K562 (cell line): ENCODE measurements around the gene NPAS3. TPM values are rescaled to one million over a fixed set of nuclear protein-coding genes. Genes with fewer than 3 reads are reported as not detected.

Source experiments
- ATAC-seq: fragments of 200-7000 bp; cut with Tn5 transposase; 3 replicates; pipeline ENCODE4 v1.9.1; 2020; ENCODE audit warnings: moderate library complexity
- BruUV-seq: library from RNA; stranded (reverse); fragments of 400-500 nt; replicated peaks from 2 replicates; lab custom pipeline; 2021; lab: Mats Ljungman, UMichigan
- CTCF ChIA-PET: fragments of 300-600 bp; formaldehyde crosslinking; extraction: SDS; loops from one replicate; lab custom pipeline; 2021; ENCODE audit warnings: low intra/inter-chr PET ratio; lab: Yijun Ruan, JAX
- POLR2A ChIA-PET: fragments of 300-600, 350-650 bp; sonication (Branson Sonifier 250); formaldehyde crosslinking; extraction: SDS; loops from one replicate; lab custom pipeline; 2021; ENCODE audit warnings: antibody characterized with exemption, inconsistent platforms; lab: Yijun Ruan, JAX
- DNase-seq, 4 experiments: peaks; one replicate each; pipeline versions ENCODE4 v3.0.0 to v3.0.0-alpha.2; 2011 to 2018; ENCODE audit warnings: low spot score in 3 of 4, mixed read lengths in 3 of 4; ENCODE audit errors: extremely low read depth in 1 of 4
- FAIRE-seq: peaks from 2 replicates; lab custom pipeline; 2011; peaks lifted over from hg19 to GRCh38; lab: Jason Lieb, UNC
- H2AFZ ChIP-seq: 2 replicates; pipeline ENCODE4 v1.6.0; 2011; ENCODE audit warnings: low read depth, low read length, control low read depth, inconsistent platforms
- H3K27ac ChIP-seq: fragments of 200-600 bp; 3 replicates; pipeline ENCODE4 v1.8.0; 2011; ENCODE audit warnings: low read depth, mild to moderate bottlenecking, control low read depth, inconsistent platforms, low read length, moderate library complexity, mixed read lengths; ENCODE audit errors: extremely low read depth
- H3K27me3 ChIP-seq, 2 experiments: fragments of 300-600 bp in 1 of 2; 2 replicates in 1 of 2; 3 replicates in 1 of 2; pipeline versions ENCODE4 v1.6.0 to v1.8.0; 2011; ENCODE audit warnings: inconsistent platforms in 2 of 2, low read length in 2 of 2, mild to moderate bottlenecking in 1 of 2, mixed read lengths in 1 of 2, moderate library complexity in 1 of 2; ENCODE audit not compliant: control insufficient read depth in 2 of 2, insufficient read depth in 2 of 2
- H3K36me3 ChIP-seq: fragments of 300-600 bp; 3 replicates; pipeline ENCODE4 v1.8.0; 2011; ENCODE audit warnings: mild to moderate bottlenecking, low read length, inconsistent platforms; ENCODE audit not compliant: control insufficient read depth, insufficient read depth
- H3K4me1 ChIP-seq, 2 experiments: fragments of 200-600 bp in 1 of 2; replicated peaks in 1 of 2; 2 replicates in 1 of 2; 3 replicates in 1 of 2; pipeline versions ENCODE4 v1.5.1 to v1.8.0; 2011; ENCODE audit warnings: inconsistent platforms in 2 of 2, low read length in 2 of 2, mild to moderate bottlenecking in 1 of 2, mixed read lengths in 1 of 2, moderate library complexity in 1 of 2; ENCODE audit not compliant: control insufficient read depth in 2 of 2, insufficient read depth in 2 of 2
- H3K4me2 ChIP-seq: 2 replicates; pipeline ENCODE4 v1.6.1; 2011; ENCODE audit warnings: low read length, control low read depth, inconsistent platforms, mixed read lengths; ENCODE audit not compliant: insufficient read depth
- H3K4me3 ChIP-seq: fragments of 200-600 bp; sonication (generic), shearing (Covaris generic); 2 replicates; pipeline ENCODE4 v1.5.1; 2016; ENCODE audit warnings: control low read depth, inconsistent platforms
- H3K79me2 ChIP-seq: fragments of 200-600 bp; 3 replicates; pipeline ENCODE4 v1.8.0; 2011; ENCODE audit warnings: low read length, inconsistent platforms; ENCODE audit not compliant: control insufficient read depth, insufficient read depth
- H3K9ac ChIP-seq, 2 experiments: 2 replicates each; pipeline versions ENCODE4 v1.6.0 to v1.6.1; 2011; ENCODE audit warnings: low read depth in 2 of 2, low read length in 2 of 2, control low read depth in 1 of 2, inconsistent platforms in 1 of 2, mild to moderate bottlenecking in 1 of 2, mixed read lengths in 1 of 2; ENCODE audit not compliant: insufficient read depth in 1 of 2
- H3K9me1 ChIP-seq: one replicate; pipeline ENCODE4 v1.6.0; 2011; ENCODE audit warnings: inconsistent platforms, mild to moderate bottlenecking, low read length, moderate library complexity; ENCODE audit not compliant: control insufficient read depth, insufficient read depth
- H3K9me3 ChIP-seq: replicated peaks from 2 replicates; pipeline ENCODE4 v1.5.1; 2011; ENCODE audit warnings: low read depth, low read length, inconsistent platforms; ENCODE audit not compliant: control insufficient read depth, insufficient read depth
- H4K20me1 ChIP-seq: replicated peaks from 2 replicates; pipeline ENCODE4 v1.6.1; 2011; ENCODE audit warnings: low read length, inconsistent platforms, mixed read lengths; ENCODE audit not compliant: control insufficient read depth, insufficient read depth
- CC2D1A ChIP-seq: fragments of 450-650 bp; IDR thresholded peaks from 2 replicates; pipeline ENCODE4 v1.6.1; 2017; ENCODE audit warnings: mild to moderate bottlenecking
- ELF4 ChIP-seq: fragments of 450-650 bp; formaldehyde crosslinking; IDR thresholded peaks from 2 replicates; pipeline ENCODE4 v1.4.0; 2022; ENCODE audit warnings: missing genetic modification characterization
- KAT7 ChIP-seq: sonication (generic); formaldehyde crosslinking; IDR thresholded peaks from 2 replicates; pipeline ENCODE4 v1.8.0; 2022; ENCODE audit warnings: missing genetic modification reagents, mild to moderate bottlenecking, borderline replicate concordance
- KLF6 ChIP-seq: fragments of 250-450 bp; sonication (Bioruptor Pico); IDR thresholded peaks from 2 replicates; pipeline ENCODE4 v1.4.0; 2020; ENCODE audit warnings: mild to moderate bottlenecking, moderate library complexity, borderline replicate concordance
- MAFG ChIP-seq: fragments of 450-650 bp; conservative IDR thresholded peaks from 2 replicates; pipeline ENCODE4 v1.6.1; 2016; ENCODE audit warnings: missing genetic modification characterization, missing compliant biosample characterization
- NUFIP1 ChIP-seq: fragments of 450-650 bp; IDR thresholded peaks from 2 replicates; pipeline ENCODE4 v1.6.1; 2018; ENCODE audit not compliant: partially characterized antibody
- PTBP1 ChIP-seq: fragments of 200-400 bp; formaldehyde crosslinking; IDR thresholded peaks from 2 replicates; pipeline ENCODE4 v1.6.1; 2017; ENCODE audit warnings: low read depth, low read length
- SAFB2 ChIP-seq: fragments of 200-400 bp; formaldehyde crosslinking; IDR thresholded peaks from 2 replicates; pipeline ENCODE4 v1.6.1; 2018; ENCODE audit warnings: borderline replicate concordance, low read length, low read depth, moderate library complexity; ENCODE audit not compliant: severe bottlenecking
- SUPT5H ChIP-seq: fragments of 450-650 bp; IDR thresholded peaks from 2 replicates; pipeline ENCODE4 v1.6.1; 2016
- TAF15 ChIP-seq: fragments of 200-400 bp; formaldehyde crosslinking; IDR thresholded peaks from 2 replicates; pipeline ENCODE4 v1.6.1; 2017; ENCODE audit warnings: mild to moderate bottlenecking, low read depth, low read length, moderate library complexity
- THAP7 ChIP-seq: fragments of 250-450 bp; sonication (Bioruptor Pico); IDR thresholded peaks from 2 replicates; pipeline ENCODE4 v1.5.0; 2021
- U2AF2 ChIP-seq: fragments of 200-400 bp; formaldehyde crosslinking; optimal IDR thresholded peaks from 2 replicates; pipeline ENCODE3; 2017; ENCODE audit warnings: low read depth, mild to moderate bottlenecking, low read length
- ZNF140 ChIP-seq: fragments of 250-450 bp; sonication (Bioruptor Pico); IDR thresholded peaks from 2 replicates; pipeline ENCODE4 v1.8.0; 2021; ENCODE audit warnings: moderate library complexity, mild to moderate bottlenecking, inconsistent platforms
- WGBS: fragments of 100-300 bp; shearing (Covaris generic); methylation state at CpG from one replicate; pipeline ENCODE4 v1.1.6; 2016; ENCODE audit warnings: low coverage, mixed read lengths; ENCODE audit not compliant: insufficient coverage; ENCODE audit errors: missing lambda C conversion rate; 5-methylcytosine and 5-hydroxymethylcytosine counted together
- in situ Hi-C: fragments of 300-500 bp; cut with MboI; formaldehyde crosslinking; loops from 4 replicates; pipeline ENCODE4 v1.15.0; 2018; ENCODE audit warnings: inconsistent platforms, mixed read lengths
- intact Hi-C: fragments of 100-400 bp; cut with micrococcal nuclease; formaldehyde crosslinking; loops from 2 replicates; pipeline ENCODE4 v1.14.2; 2022
- polyA plus RNA-seq, 8 experiments: library from polyadenylated mRNA; depleted of rRNA in 4 of 8; stranded (reverse) in 5 of 8; unstranded in 3 of 8; fragments of >200 nt; fragmentation: Nextera tagmentation in 2 of 8; fragmentation: Illumina TruSeq in 1 of 8; extraction: Ambion mirVana in 2 of 8; extraction: Trizol in 1 of 8; gene quantifications; 2 replicates each; pipeline versions ENCODE4 v1.2.1 to v1.2.3, GENCODE V29; 2011 to 2014; ENCODE audit warnings: inconsistent platforms in 1 of 8, missing spikeins in 1 of 8
- total RNA-seq, 7 experiments: library from RNA; depleted of rRNA in 6 of 7; stranded (reverse); fragments of >200 nt in 6 of 7; fragmentation: Illumina TruSeq in 2 of 7; extraction: Trizol in 2 of 7; gene quantifications; 2 replicates each; pipeline versions ENCODE4 v1.2.1 to v1.2.3, GENCODE V29; 2011 to 2021; ENCODE audit warnings: low replicate concordance in 1 of 7

The NPAS3 gene
- total and polyA plus RNA-seq, 9 of the 15 experiments (the other 6 are each of a cell fraction or from before 2014, with no cell fraction given): 0.04 TPM; not detected in 8

GRCh38 chr14:33541171-33541570 lies 602.5 kb downstream of the NPAS3 start:
- H3K4me3 ChIP-seq: no peak overlapping the region
- ChIA-PET CTCF (no interaction called here), POLR2A (no interaction called here)
- H3K4me2 ChIP-seq: no peak overlapping the region
- intact Hi-C loops (no loop called here), in situ Hi-C loops (no loop called here)
- H3K36me3 ChIP-seq: no peaks in the 10 kb centered on the region
- H2AFZ ChIP-seq: no peak overlapping the region
- H3K9ac ChIP-seq: no peak overlapping the region
- no peaks in the 10 kb centered on the region for H3K79me2 ChIP-seq
- no peaks in the 10 kb centered on the region for H3K9me1 ChIP-seq
- FAIRE-seq (no peak), ATAC-seq (no peak), DNase-seq (no peak)
- H3K9me3 ChIP-seq: no peaks in the 10 kb centered on the region
- no peaks in the 10 kb centered on the region for H3K4me1 ChIP-seq
- no TSS peak for BruUV-seq
- H3K27ac ChIP-seq: no peak overlapping the region
- no peaks in the 10 kb centered on the region for H4K20me1 ChIP-seq
- no peak for TF ChIP-seq THAP7 (CRISPR knock-in tag)
- no peak for TF ChIP-seq KLF6 (CRISPR knock-in tag)
- TF ChIP-seq SUPT5H: no peak
- TF ChIP-seq ELF4: no peak
- no peak for TF ChIP-seq ZNF140 (CRISPR knock-in tag)
- no peak for TF ChIP-seq SAFB2
- no peak for TF ChIP-seq CC2D1A
- no peak for TF ChIP-seq U2AF2
- TF ChIP-seq MAFG (tag): no peak
- TF ChIP-seq PTBP1: no peak
- TF ChIP-seq KAT7: no peak
- no peak for TF ChIP-seq NUFIP1
- TF ChIP-seq TAF15: no peak
- TF ChIP-seq, all 486 proteins: peak for 0
- H3K27me3 ChIP-seq: no peaks in the 10 kb centered on the region
- WGBS: 19% methylated on average over 2 of the region's 2 CpGs
